ENCODE data around the gene EPHA6.

The EPHA6 gene

DNA sequence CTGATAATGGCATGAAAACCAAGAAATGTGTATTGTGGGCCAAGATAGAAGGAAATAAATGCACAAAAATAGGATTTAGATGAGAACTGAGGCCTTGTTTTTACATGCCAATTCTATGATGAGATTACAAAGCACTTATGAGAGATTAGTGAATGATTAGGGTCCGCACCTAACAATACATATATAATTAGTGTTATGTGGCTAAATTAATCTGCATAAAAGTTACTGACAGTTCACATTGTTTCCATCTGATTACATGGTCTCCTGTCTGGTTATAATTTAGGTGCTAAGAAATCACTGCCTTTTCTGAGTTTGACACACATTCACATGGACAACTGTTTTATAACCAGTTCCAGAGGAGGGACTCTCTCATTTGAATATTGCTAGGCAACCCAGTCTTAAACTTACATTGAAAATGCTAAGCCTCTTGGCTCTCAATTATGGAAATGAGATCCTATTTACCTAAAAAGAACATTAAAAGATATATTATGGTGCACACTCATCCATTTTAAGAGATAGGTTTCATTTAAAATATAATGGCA is 833.1 kb downstream of the EPHA6 start:
- H4K20me1 ChIP-seq (ENCODE audit: insufficient read depth, low read length) = no peaks in the 10 kb centered on the region
- no peaks in the 10 kb centered on the region for H3F3A ChIP-seq (ENCODE audit: insufficient read depth, low read length)
- H3K79me2 ChIP-seq (ENCODE audit: insufficient read depth, low read length) = no peaks in the 10 kb centered on the region
- H3K4me3 ChIP-seq (ENCODE audit: low read depth, low read length, poor library complexity, severe bottlenecking) = no peak overlapping the region
- no peaks in the 10 kb centered on the region for H3K9me2 ChIP-seq (ENCODE audit: low read depth, low read length)
- H3K4me1 ChIP-seq (ENCODE audit: insufficient read depth, low read length, severe bottlenecking) = no peaks in the 10 kb centered on the region
- no peaks in the 10 kb centered on the region for H3K27me3 ChIP-seq (ENCODE audit: insufficient read depth, low read length)
- no peaks in the 10 kb centered on the region for H3K9me3 ChIP-seq (ENCODE audit: low read length)
- H2AFZ ChIP-seq (ENCODE audit: low read length) = no peak overlapping the region
- no peak for TF ChIP-seq EZH2 (IDR thresholded peaks at IDR 0.05; ENCODE audit: borderline replicate concordance, low read length)
- TF ChIP-seq, protein P1, sequence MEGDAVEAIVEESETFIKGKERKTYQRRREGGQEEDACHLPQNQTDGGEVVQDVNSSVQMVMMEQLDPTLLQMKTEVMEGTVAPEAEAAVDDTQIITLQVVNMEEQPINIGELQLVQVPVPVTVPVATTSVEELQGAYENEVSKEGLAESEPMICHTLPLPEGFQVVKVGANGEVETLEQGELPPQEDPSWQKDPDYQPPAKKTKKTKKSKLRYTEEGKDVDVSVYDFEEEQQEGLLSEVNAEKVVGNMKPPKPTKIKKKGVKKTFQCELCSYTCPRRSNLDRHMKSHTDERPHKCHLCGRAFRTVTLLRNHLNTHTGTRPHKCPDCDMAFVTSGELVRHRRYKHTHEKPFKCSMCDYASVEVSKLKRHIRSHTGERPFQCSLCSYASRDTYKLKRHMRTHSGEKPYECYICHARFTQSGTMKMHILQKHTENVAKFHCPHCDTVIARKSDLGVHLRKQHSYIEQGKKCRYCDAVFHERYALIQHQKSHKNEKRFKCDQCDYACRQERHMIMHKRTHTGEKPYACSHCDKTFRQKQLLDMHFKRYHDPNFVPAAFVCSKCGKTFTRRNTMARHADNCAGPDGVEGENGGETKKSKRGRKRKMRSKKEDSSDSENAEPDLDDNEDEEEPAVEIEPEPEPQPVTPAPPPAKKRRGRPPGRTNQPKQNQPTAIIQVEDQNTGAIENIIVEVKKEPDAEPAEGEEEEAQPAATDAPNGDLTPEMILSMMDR (IDR thresholded peaks at IDR 0.05; ENCODE audit: low read length) = no peak
- no peaks in the 10 kb centered on the region for H3K36me3 ChIP-seq (ENCODE audit: insufficient read depth, low read length)
- no peak overlapping the region for H3K27ac ChIP-seq (ENCODE audit: low read depth, low read length, poor library complexity, severe bottlenecking)
- no peak overlapping the region for H3K4me2 ChIP-seq (ENCODE audit: low read length)
- no peak overlapping the region for H3K9ac ChIP-seq (ENCODE audit: low read length)

DNA sequence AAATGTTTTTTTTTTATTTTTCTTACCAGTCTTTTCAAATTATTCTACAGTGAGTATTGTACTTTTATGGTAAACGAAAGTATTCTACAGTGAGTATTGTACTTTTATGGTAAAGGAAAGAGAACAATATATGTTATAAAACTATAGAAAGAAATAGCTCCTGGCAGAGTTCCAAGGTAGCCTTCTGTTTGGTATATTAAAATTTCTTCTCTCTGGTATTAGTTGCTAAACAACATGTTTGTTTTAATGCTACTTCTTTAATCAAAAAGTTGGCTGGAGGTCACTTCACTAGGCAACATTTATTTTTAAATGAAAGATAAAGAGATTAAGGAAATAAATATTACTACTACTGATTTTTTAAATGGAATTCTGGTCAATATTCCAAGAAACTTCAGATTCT is 841.6 kb downstream of the EPHA6 start:
- Histone ChIP-seq H3K27ac (ENCODE audit: low read depth, low read length, poor library complexity, severe bottlenecking) (no peak overlapping the region), H3K4me1 (ENCODE audit: insufficient read depth, low read length, severe bottlenecking) (no peaks in the 10 kb centered on the region), H3K9me3 (ENCODE audit: low read length) (no peaks in the 10 kb centered on the region), H2AFZ (ENCODE audit: low read length) (no peak overlapping the region), H3K9ac (ENCODE audit: low read length) (no peak overlapping the region), H3F3A (ENCODE audit: insufficient read depth, low read length) (no peaks in the 10 kb centered on the region), H3K27me3 (ENCODE audit: insufficient read depth, low read length) (no peaks in the 10 kb centered on the region), H3K36me3 (ENCODE audit: insufficient read depth, low read length) (no peaks in the 10 kb centered on the region), H3K9me2 (ENCODE audit: low read depth, low read length) (no peaks in the 10 kb centered on the region), H3K79me2 (ENCODE audit: insufficient read depth, low read length) (no peaks in the 10 kb centered on the region), H4K20me1 (ENCODE audit: insufficient read depth, low read length) (no peaks in the 10 kb centered on the region; the same call in 1 of the 2 replicates), H3K4me3 (ENCODE audit: low read depth, low read length, poor library complexity, severe bottlenecking) (no peak overlapping the region), H3K4me2 (ENCODE audit: low read length) (no peak overlapping the region)
- TF ChIP-seq EZH2 (IDR thresholded peaks at IDR 0.05; ENCODE audit: borderline replicate concordance, low read length) = no peak
- TF ChIP-seq, protein P1 (IDR thresholded peaks at IDR 0.05; ENCODE audit: low read length) = no peak

DNA sequence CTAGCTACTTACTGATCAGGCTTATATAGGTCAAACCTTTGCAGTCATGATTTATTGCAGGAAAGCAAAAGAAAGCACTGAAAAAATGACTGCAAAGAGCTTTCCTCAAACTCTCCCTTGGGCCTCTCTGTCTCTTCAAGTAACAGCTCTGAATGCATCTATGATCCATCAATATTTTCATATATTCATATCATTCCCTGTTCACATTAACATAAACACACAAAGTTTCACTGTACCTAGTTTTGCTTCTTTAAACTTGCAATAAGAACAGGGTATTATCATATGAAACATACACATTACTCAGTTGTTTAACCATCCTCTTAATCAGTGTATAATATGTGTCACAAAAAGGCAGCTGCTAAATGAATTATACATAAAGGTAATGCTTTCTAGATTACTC is 842.2 kb downstream of the EPHA6 start:
- H3K27me3 ChIP-seq (ENCODE audit: insufficient read depth, low read length) = no peaks in the 10 kb centered on the region
- no peaks in the 10 kb centered on the region for H3K9me2 ChIP-seq (ENCODE audit: low read depth, low read length)
- no peak overlapping the region for H2AFZ ChIP-seq (ENCODE audit: low read length)
- H3K4me1 ChIP-seq (ENCODE audit: insufficient read depth, low read length, severe bottlenecking) = no peaks in the 10 kb centered on the region
- no peaks in the 10 kb centered on the region for H3K36me3 ChIP-seq (ENCODE audit: insufficient read depth, low read length)
- no peak overlapping the region for H3K4me2 ChIP-seq (ENCODE audit: low read length)
- no peaks in the 10 kb centered on the region; the same call in 1 of the 2 replicates for H4K20me1 ChIP-seq (ENCODE audit: insufficient read depth, low read length)
- no peaks in the 10 kb centered on the region for H3K9me3 ChIP-seq (ENCODE audit: low read length)
- no peaks in the 10 kb centered on the region for H3K79me2 ChIP-seq (ENCODE audit: insufficient read depth, low read length)
- no peak overlapping the region for H3K9ac ChIP-seq (ENCODE audit: low read length)
- no peaks in the 10 kb centered on the region for H3F3A ChIP-seq (ENCODE audit: insufficient read depth, low read length)
- H3K4me3 ChIP-seq (ENCODE audit: low read depth, low read length, poor library complexity, severe bottlenecking) = no peak overlapping the region
- H3K27ac ChIP-seq (ENCODE audit: low read depth, low read length, poor library complexity, severe bottlenecking) = no peak overlapping the region
- TF ChIP-seq, protein P1 (IDR thresholded peaks at IDR 0.05; ENCODE audit: low read length) = no peak
- no peak for TF ChIP-seq EZH2 (IDR thresholded peaks at IDR 0.05; ENCODE audit: borderline replicate concordance, low read length)

All from OCI-LY1 (cell line).